Activated CD4-positive, alpha-beta T cell treated with anti-CD3 and anti-CD28 coated beads, Interleukin-2, Interleukin-4, amounts not matched to agents 100 ng/mL and 50 ng/mL, durations not matched to agents 16 hours and 8 hours (primary cell): ENCODE measurements around the gene RIPOR3.
"Not testable (repeated sequence)": the region's sequence is repeated elsewhere in the genome, so short reads cannot be mapped to it uniquely, and the experiment has no call there.

Experiments used
- DNase-seq: peaks from one replicate; pipeline ENCODE4 v3.0.0-alpha.2; 2020; ENCODE audit warnings: low spot score

RIPOR3 gene

DNA sequence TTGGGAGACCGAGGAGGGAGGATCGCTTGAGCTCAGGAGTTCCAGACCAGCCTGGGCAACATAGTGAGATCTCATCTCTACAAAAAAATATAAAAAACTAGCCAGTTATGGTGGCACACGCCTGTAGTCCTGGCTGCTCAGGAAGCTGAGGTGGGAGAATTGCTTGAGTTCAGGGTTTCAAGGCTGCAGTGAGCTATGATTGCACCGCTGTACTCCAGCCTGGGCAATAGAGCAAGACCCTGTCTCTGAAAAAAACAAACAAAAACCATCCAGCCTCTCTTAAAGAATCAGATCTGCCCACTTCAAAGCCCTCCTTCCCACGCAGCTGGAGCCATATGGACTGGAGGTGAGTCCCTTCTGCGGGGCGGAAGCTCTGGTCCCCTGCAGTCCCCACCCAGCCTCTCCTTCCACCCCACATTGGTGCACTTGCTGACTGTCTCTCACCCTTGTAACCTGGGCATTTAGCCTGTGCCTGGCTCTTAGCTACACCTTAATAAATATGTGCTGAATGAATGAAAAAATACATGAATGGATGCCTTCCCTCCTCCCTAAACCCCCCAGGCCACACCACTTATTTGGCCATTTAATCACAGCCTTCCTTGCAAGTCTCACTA lies 32.9 kb upstream of the RIPOR3 start:
- DNase-seq, result no peak

DNA sequence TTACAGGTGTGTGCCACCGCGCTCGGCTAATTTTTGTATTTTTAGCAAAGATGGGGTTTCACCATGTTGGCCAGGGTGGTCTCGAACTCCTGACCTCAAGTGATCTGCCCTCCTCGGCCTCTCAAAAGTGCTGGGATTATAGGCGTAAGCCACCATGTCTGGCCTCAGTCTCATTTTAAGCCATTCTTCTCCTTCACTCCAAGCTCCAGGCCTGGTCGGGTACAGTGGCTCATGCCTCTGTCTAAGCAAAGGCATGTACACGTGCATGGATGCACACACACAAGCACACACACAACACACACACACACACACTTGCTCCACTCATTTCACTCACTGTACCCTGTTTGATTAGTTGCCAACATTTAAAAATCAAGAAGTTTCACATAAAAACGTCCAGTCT lies 32.3 kb upstream of the RIPOR3 start:
- DNase-seq, result no peak

DNA sequence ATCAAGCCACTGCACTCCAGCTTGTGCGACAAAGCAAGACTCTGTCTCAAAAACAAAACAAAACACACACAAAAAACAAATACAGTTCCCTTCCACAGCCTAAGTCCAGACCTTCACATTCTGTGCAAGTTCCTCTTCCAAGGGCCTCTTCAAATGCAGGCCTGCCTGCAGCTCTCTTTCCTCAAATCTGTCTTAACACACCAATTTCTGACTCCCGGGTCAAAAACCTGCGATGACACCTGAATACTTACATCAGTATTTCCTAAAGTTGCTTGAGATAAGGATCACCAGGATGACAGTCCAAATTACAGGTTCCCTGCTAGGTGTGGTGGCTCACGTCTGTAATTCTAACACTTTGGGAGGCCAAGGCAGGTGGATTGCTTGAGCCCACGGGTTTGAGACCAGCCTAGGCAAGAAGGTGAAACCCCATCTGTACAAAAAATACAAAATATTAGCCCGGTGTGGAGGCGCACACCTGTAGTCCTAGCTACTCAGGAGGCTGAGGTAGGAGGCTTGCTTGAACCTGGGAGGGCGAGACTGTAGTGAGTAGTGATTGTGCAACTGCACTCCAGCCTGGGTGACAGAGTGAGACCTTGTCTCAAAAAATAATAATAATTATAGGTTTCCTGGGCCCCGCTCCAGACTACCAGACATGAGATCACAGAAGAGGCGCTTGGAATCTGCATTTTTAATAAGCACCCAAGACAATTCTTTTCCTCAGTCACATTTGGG lies 31.2 kb upstream of the RIPOR3 start:
- no peak for DNase-seq

DNA sequence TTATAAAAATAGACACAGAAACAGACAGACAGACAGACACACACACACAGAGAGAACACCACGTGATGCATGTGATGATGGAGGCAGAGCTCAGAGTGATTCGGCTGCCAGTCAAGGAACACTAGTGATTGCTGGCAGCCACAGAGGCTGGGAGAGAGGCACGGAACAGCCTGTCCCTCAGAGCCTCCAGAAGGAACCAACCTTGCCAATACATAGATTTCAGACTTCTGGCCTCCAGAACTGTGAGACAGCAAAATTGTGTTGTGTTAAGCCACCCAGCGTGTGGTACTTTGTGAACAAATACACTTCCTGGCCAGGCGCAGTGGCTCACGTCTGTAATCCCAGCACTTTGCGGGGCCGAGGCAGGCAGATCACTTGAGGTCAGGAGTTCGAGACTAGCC lies 30.5 kb upstream of the RIPOR3 start:
- DNase-seq, result no peak

DNA sequence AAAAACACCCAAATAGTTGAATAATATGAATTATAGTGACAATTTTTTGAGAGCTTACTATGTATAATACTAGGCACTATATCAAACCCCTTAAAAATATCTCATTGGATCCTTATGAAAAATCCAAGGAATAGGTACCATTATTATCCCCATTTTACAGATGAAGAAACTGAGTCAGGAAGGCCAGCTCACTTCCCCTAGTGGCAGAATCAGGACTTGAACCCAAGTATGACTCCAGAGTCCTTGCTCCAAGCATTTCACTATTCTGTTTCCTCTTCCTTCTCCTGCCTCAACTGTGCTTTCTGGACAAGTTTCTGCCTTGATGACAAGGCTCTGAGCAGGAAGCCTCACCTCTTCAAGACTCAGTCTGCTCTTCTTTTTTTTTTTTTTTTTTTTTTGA lies 29.2 kb upstream of the RIPOR3 start:
- DNase-seq, result no peak

DNA sequence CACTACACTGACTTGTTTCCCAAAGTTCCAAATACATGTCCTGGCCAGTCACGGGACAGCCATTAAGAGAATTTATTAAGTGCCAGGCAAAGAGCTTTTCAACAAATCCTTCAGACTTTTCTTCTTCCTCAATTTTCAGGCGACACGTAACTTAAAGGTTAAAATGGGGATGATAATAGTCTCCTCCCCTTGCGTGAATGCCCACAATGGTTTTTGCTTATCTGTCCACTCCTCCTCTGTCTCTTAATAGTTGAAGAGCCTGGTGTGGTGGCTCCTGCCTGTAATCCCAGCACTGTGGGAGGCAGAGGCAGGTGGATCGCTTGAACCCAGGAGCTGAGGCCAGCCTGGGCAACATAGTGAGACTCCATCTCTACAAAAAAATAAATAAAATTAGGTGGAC lies 28.7 kb upstream of the RIPOR3 start:
- no peak for DNase-seq

DNA sequence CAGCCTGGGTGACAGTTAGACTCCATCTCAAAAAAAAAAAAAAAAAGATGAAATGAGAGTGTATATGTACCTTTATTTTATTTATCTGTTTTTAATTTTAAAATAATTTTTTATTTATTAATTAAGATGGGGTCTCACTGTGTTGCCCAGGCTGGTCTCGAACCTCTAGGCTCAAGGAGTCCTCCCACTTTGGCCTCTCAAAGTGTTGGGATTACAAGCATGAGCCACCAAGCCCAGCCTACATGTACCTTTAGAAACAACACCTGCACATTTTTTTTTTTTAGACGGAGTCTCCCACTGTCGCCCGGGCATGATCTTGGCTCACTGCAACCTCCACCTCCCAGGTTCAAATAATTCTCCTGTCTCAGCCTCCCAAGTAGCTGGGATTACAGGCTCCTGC lies 28.0 kb upstream of the RIPOR3 start:
- DNase-seq, result no peak

DNA sequence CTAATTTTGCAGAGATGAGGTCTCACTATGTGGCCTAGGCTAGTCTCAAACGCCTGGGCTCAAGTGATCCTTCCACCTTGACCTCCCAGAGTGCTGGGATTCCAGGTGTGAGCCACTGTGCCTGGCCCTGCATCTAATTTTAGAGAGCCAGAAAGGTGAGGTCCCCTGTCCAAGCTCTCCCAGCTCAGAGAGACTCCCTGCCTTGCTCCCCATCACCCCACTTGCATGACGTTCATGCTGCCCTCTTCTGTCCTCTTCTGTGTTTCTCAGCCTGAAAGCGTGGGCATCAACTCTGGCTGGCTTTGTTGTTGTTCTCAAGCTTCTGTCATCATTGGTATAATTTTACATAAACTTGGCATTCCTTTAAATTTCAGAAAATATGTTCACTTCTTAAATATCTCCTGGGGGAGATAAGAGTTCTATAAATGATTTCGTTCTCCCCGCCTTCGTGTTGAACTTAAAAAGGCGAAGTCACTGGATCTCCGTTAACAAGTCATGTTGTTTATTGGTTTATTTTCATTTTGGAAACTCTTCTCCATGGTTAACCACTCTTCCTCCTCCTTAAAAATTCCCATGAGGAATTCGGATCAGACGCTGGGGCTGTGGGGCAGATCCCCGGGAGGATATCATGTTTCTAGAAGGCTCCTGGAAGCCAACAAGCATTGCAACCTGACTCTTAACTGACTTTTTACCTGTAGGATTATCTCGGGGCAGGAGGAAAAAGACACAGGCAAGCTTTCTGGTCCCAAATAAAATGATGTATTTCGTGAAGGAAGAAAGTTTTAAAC lies 26.8 kb upstream of the RIPOR3 start:
- no peak for DNase-seq

DNA sequence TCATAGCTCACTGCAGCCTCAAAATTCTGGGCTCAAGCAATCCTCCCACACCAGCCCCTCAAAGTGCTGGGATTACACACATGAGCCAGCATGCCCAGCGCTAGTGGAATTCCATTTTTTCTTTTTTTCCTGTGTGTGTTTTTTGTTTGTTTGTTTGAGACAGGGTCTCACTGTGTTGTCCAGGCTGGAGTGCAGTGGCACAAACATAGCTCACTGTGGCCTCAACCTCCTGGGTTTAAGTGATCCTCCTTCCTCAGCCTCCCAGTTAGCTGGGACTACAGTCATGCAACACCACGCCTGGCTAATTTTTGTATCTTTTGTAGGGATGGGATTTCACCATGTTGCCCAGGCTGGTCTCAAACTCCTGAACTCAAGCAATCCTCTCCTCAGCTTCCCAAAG lies 26.0 kb upstream of the RIPOR3 start:
- no peak for DNase-seq

DNA sequence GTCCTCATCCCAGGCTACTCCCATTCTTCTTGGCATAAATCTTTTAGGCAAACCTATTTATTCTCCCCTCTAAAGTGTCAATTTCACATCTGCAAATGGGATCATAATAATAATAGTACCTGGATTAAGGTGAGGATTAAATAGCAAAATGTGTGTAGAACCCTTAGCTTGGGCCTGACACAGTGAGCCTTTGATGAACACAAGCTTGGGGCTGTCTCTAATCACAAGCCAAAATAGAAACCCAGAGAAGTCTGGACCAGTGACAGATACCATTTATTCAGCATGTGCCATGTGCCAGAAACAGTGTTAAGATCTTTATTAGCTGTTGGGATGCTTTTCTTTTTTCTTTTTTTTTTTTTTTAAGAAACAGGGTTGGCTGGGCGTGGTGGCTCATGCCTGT lies 25.2 kb upstream of the RIPOR3 start:
- DNase-seq, result no peak

DNA sequence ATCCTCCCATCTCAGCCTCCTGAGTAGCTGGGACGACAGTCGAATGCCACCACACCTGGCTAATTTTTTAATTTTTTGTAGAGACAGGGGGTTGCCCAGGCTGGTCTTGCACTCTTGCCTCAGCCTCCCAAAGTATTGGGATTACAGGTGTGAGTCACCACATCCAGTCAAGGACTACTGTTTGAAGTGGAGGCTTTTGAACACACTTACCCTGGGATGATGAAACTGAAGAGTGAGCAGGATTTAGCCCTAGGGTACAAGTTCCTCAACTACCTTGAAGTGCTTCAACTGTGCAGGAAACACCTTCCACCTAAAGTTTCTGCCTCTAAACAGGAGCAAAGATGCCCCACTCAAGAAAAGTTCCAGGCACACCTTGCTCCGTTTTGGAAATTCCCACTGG lies 24.4 kb upstream of the RIPOR3 start:
- no peak for DNase-seq

DNA sequence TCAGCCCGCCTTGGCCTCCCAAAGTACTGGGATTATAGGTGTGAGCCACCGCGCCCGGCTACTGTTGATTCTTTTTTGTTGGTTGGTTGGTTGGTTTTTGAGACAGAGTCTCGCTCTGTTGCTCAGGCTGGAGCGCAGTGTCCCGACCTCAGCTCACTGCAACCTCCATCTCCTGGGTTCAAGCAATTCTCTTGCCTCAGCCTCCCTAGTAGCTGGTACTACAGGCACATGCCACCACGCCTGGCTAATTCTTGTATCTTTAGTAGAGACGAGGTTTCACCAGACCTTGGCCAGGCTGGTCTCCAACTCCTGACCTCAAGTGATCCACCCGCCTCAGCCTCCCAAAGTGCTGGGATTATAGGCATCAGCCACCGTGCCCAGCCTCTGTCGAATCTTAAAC lies 23.1 kb upstream of the RIPOR3 start:
- not testable (repeated sequence) for DNase-seq

DNA sequence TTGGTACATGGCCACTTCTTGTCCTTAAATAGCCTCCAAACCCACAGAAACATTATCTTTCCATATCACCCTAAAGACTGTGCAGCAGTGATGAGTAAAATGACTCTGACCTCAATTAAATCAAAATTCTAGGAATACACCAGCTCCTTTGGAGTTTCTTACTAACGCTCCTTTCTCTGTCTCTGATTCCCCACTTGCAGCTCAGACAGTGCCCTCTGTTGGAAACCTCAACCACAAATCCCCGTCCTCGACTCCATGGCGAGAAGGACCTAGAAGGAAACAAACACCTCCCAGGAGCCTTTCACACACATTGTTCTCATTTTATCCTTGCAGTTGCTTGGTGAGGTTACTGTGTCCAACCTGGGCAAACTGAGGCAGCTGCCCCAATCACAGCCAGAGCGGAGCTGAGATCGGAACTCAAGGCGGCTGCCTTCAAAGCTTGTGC lies 22.3 kb upstream of the RIPOR3 start:
- DNase-seq, result no peak

DNA sequence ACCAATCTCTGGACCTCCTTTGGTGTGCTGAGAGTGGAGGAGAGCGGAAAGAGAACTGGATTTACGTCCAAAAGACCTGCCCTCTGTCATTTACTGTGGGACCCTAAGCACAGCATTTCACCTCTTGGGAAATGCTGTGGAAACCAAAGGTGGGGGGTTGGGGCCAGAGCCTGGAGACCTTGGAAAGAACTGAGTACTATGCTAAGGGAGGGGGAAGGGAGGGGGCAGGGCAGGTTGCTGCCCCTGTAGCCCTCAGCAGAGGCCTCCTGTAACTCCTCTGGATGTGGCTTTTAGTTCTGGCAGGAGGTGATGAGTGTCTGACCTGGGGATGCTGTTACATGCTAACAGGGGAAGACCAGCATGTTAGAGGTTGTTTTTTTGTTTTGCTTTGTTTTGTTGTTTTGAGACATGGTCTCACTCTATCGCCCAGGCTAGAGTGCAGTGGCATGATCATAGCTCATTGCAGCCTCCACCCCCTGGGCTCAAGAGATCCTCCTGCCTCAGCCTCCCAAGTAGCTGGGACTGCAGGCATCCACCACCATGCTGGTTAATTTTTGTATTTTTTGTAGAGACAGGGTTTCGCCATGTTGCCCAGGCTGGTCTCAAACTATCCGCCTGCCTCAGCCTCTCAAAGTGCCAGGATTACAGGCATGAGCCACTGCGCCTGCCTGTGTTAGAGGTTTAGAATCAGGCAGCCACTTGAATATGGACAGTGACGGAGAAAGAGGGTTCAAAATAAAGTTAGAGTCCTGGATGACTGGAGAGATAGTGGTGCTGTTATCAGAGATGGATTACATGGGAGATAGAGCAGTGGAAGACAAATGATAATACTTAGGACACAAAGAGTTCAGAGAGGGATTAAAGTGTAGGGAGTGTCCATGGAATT lies 21.7 kb upstream of the RIPOR3 start:
- DNase-seq, result no peak

DNA sequence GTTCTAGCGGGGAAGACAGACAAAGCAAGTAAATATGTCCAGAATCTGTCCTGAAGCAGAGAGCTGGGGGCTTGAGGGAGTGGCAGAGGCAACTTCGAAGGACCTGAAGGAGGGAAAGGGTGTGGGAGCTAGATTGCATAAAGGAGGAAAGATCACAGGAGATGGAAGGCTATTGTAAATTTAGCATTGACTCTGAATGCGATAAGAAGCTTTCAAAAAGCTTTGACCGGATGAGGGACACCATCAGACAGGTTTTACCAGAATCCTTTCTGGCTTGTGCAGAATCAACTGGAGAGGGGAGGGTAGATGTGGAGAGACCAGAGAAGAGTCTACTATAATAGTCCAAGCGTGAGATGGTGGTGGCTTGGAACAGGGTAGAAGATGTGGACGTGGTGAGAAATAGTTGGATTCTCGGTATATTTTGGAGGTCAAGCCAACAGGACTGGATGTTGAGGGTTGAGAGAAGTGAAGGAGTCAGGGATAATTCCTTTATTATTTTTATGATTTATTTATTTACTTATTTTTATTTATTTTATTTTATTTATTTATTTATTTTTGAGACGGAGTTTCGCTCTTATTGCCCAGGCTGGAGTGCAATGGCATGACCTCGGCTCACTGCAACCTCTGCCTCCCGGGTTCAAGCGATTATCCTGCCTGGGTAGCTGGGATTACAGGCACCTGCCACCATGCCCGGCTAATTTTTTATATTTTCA lies 19.9 kb upstream of the RIPOR3 start:
- no peak for DNase-seq

DNA sequence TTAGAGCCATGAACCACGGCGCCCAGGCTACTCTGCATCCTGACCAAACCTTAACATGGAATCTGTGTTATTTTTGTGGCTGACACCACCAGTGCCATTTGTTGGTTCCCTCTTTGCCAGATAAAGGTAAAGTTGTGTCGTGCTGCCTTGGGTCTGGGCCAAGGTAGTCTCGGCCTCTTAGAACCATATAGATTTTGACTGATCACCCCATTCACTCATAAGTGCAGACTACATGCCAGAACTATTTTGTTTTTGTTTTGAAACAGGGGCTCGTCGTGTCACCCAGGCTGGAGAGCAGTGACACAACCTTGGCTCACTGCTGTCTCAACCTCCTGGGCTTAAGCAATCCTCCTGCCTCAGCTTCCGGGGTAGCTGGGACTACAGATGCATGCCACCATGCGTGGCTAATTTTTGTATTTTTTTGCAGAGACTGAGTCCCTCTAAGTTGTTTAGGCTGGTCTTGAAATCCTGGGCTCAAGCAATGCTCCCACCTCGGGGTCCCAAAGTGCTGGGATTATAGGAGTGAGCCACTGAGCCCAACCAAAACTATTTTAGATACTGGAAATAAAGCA lies 19.2 kb upstream of the RIPOR3 start:
- no peak for DNase-seq

DNA sequence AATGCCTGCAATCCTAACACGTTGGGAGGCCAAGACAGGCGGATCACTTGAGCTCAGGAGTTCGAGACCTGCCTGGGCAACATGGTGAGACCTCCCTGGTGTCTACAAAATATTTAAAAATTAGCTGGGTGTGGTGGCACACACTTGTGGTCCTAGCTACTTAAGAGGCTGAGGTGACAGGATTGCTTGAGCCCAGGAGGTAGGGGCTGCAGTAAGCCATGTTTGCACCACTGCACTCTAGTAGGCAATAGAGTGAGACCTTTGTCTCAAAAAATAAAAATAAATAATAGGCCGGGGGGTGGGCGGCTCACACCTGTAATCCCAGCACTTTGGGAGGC lies 18.3 kb upstream of the RIPOR3 start:
- DNase-seq, result no peak

DNA sequence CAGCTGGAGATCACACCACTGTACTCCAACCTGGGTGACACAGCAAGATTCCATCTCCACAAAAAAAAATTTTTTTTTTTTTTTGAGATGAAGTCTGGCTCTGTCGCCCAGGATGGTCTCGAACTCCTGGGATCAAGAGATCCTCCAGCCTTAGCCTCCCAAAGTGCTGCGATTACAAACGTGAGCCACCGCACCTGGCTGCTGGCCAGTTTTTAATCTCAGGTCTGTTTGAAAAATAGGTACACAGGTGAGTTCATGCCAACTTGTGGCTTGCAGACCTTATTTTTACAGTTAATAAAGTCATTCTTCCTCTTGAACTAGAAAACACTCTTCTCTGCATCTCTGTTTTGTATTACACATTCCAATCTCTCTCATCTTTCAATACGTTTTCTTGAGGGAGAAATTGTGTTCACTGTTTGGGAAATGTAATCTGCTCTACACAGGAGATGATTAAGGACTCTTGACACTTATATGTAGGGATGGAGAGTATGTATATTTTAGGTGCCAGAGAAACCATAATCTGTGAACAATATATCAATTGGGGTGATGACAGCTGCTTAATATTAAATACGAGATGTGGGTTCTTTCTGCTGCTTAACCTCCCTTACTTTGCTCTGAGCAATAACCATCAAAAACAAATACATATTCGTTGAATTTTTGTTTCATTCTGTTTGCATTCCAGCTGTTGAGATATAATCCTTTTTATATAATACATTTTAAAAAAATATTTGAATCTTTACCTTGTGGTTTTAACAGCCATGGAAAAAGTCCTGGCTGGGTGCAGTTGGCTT lies 17.7 kb upstream of the RIPOR3 start:
- no peak for DNase-seq

DNA sequence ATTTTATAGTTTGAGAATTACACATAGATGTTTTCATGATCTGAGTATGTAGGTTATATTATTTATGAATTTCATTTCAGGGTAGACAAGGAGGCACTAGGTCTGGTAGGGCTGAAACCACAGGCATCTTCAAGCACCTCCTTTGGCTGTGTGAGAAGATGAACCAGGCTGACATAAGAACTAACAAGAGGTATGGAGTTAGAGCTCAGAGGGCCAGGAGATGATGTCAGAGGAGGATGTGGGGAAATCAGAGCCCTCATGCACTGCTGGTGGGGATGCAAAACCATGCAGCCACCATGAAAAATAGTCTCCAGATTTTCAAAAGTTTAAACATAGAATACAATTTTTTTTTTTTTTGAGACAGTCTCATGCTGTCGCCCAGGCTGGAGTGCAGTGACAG lies 13.6 kb upstream of the RIPOR3 start:
- no peak for DNase-seq

DNA sequence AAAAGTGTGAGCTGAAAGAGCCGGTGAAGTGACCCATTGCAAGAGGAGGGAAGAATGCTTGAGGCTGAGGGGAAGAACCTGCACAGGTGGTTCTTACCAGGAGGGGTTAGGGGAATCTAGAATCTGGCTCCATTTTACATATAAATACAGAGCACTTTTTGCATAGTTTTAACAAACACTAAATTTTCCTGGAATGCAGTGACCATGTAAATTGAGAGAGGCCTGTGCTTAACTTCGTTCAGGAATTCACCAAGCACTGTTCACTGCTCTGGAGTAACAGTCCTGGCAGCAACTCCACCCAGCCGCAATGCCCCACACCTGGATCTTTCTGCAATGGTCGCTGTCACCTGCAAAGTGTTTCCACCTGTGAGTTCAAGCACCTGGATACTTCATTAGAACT lies 13.2 kb upstream of the RIPOR3 start:
- DNase-seq, result no peak
